HepG2 (cell line): ENCODE measurements around the gene ATG2A. TPM values are rescaled to one million over a fixed set of nuclear protein-coding genes. Genes with fewer than 3 reads are reported as not detected.

ENCODE experiments used
- CSRNP1 ChIP-seq: sonication (generic); formaldehyde crosslinking; IDR thresholded peaks from 2 replicates; pipeline ENCODE4 v1.8.1; 2023; ENCODE audit warnings: mild to moderate bottlenecking, missing genetic modification reagents
- IRF9 ChIP-seq: sonication (generic); formaldehyde crosslinking; IDR thresholded peaks from 2 replicates; pipeline ENCODE4 v1.8.0; 2022; ENCODE audit warnings: missing genetic modification reagents, mild to moderate bottlenecking, borderline replicate concordance
- ISX ChIP-seq: sonication (generic); formaldehyde crosslinking; conservative IDR thresholded peaks from 2 replicates; pipeline ENCODE4 v1.5.0; 2020; ENCODE audit warnings: missing genetic modification reagents
- KDM3A ChIP-seq: IDR thresholded peaks from 2 replicates; pipeline ENCODE4 v1.6.1; 2018; ENCODE audit warnings: low read depth, missing compliant biosample characterization
- KDM5B ChIP-seq: sonication (generic); formaldehyde crosslinking; IDR thresholded peaks from 2 replicates; pipeline ENCODE4 v1.4.0; 2020; ENCODE audit warnings: missing genetic modification reagents, mild to moderate bottlenecking, borderline replicate concordance
- NRL ChIP-seq: sonication (generic); formaldehyde crosslinking; IDR thresholded peaks from 2 replicates; pipeline ENCODE4 v1.5.0; 2020; ENCODE audit warnings: missing genetic modification reagents, mild to moderate bottlenecking, moderate library complexity, borderline replicate concordance
- SIN3B ChIP-seq: fragments of 150-350 bp; IDR thresholded peaks from 2 replicates; pipeline ENCODE4 v1.6.1; 2014; ENCODE audit warnings: low read length
- STAT6 ChIP-seq: sonication (generic); formaldehyde crosslinking; IDR thresholded peaks from 2 replicates; pipeline ENCODE4 v1.4.0; 2020; ENCODE audit warnings: missing genetic modification reagents, mild to moderate bottlenecking, borderline replicate concordance
- ZBTB43 ChIP-seq: sonication (generic); formaldehyde crosslinking; conservative IDR thresholded peaks from 2 replicates; pipeline ENCODE4 v1.4.0; 2020; ENCODE audit warnings: missing genetic modification reagents
- ZMYM4 ChIP-seq: sonication (generic); formaldehyde crosslinking; IDR thresholded peaks from 2 replicates; pipeline ENCODE4 v1.8.1; 2023; ENCODE audit warnings: mild to moderate bottlenecking, missing genetic modification reagents
- polyA plus RNA-seq, 8 experiments: library from polyadenylated mRNA; depleted of rRNA in 3 of 8; stranded (reverse) in 7 of 8; unstranded in 1 of 8; fragments of >200 nt; fragmentation: Illumina TruSeq in 4 of 8; extraction: Trizol in 4 of 8; gene quantifications; 2 replicates each; pipeline versions ENCODE4 v1.2.1 to v1.2.3, GENCODE V29; 2011 to 2016; ENCODE audit warnings: low read depth in 4 of 8, missing spikeins in 1 of 8, mixed read lengths in 1 of 8; ENCODE audit not compliant: insufficient read depth in 1 of 8
- total RNA-seq, 5 experiments: library from RNA; depleted of rRNA; stranded (reverse); fragments of >200 nt; fragmentation: Illumina TruSeq; extraction: Trizol; gene quantifications; 2 replicates each; pipeline ENCODE4 v1.2.3, GENCODE V29; 2016; ENCODE audit warnings: low read depth in 1 of 5
- TF ChIP-seq, protein P1 (sequence below): sonication (generic); formaldehyde crosslinking; IDR thresholded peaks from 2 replicates; pipeline ENCODE4 v1.4.0; 2020; ENCODE audit warnings: mild to moderate bottlenecking, missing genetic modification reagents

Gene ATG2A
- total and polyA plus RNA-seq, 2 of the 13 experiments (the other 11 are each of a cell fraction or from before 2014, with no cell fraction given) = 6.7 to 8.0 TPM

GRCh38 chr11:64916775-64917662 is at the start of gene ATG2A (continued):
- TF ChIP-seq, protein P1, sequence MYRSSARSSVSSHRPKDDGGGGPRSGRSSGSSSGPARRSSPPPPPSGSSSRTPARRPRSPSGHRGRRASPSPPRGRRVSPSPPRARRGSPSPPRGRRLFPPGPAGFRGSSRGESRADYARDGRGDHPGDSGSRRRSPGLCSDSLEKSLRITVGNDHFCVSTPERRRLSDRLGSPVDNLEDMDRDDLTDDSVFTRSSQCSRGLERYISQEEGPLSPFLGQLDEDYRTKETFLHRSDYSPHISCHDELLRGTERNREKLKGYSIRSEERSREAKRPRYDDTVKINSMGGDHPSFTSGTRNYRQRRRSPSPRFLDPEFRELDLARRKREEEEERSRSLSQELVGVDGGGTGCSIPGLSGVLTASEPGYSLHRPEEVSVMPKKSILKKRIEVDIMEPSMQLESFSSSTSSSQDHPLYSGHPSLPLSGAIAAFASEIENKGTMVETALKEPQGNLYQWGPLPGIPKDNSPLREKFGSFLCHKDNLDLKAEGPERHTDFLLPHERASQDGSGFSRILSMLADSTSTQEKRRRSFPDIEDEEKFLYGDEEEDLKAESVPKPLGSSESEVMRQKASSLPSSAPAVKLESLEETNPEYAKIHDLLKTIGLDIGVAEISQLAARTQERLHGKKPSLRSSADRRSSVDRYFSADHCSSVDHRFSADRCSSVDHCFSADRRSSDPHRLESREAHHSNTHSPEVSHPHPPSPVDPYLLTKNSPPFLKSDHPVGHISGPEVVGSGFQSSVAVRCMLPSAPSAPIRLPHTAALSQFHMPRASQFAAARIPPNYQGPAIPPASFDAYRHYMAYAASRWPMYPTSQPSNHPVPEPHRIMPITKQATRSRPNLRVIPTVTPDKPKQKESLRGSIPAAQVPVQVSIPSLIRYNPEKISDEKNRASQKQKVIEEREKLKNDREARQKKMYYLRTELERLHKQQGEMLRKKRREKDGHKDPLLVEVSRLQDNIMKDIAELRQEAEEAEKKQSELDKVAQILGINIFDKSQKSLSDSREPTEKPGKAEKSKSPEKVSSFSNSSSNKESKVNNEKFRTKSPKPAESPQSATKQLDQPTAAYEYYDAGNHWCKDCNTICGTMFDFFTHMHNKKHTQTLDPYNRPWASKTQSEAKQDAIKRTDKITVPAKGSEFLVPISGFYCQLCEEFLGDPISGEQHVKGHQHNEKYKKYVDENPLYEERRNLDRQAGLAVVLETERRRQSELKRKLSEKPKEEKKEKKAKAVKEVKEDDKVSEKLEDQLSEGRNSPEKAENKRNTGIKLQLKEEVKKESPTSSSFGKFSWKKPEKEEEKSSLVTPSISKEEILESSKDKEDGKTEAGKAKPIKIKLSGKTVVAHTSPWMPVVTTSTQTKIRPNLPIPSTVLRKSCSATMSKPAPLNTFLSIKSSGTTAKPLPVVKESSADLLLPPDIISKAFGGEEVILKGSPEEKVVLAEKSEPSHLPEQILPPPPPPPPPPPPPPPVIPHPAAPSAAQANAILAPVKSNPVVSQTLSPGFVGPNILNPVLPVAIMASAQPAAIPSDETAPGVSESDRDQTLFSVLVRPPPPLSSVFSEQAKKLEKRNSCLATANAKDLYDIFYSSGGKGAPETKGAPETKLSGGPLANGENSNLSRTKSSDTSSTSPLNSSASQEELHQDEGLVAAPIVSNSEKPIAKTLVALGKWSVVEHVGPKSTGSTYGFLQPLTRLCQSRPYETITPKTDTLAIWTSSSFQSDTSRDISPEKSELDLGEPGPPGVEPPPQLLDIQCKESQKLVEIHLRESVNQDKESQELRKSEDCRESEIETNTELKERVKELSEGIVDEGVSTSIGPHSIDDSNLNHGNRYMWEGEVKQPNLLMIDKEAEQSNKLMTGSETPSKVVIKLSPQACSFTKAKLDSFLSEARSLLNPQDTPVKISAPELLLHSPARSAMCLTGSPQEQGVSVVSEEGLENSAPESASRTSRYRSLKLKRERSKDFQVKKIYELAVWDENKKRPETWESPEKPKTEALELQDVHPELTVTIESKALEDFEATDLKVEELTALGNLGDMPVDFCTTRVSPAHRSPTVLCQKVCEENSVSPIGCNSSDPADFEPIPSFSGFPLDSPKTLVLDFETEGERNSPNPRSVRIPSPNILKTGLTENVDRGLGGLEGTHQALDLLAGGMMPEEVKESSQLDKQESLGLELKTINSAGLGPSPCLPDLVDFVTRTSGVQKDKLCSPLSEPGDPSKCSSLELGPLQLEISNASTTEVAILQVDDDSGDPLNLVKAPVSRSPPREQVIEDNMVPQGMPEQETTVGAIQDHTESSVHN (CRISPR knock-in tag) = no peak
- TF ChIP-seq CSRNP1 (CRISPR knock-in tag) (peak; percentile 89; the same call in 1 of the 2 replicates), SIN3B (peak; percentile 59; the same call in 1 of the 2 replicates), KDM5B (peak; percentile 64; the same call in 1 of the 2 replicates), ZMYM4 (CRISPR knock-in tag) (peak; percentile 78), NRL (CRISPR knock-in tag) (peak; percentile 56), STAT6 (CRISPR knock-in tag) (no peak), IRF9 (CRISPR knock-in tag) (0 out of 2 replicates have a peak, but pooled peaks have one; percentile 48), ZBTB43 (CRISPR knock-in tag) (no peak; the same call in 1 of the 2 replicates), ISX (CRISPR knock-in tag) (no peak), KDM3A (CRISPR knock-in tag) (no peak)
